Activated CD8-positive, alpha-beta memory T cell treated with anti-CD3 and anti-CD28 coated beads for 36 hours (primary cell): ENCODE results near the gene ZNF691. TPM values are rescaled to one million over a fixed set of nuclear protein-coding genes. Genes with fewer than 3 reads are reported as not detected.

Experiments used
- CTCF ChIA-PET: fragments of 350-600 bp; sonication (Branson Sonifier 250); formaldehyde crosslinking; loops from one replicate; lab custom pipeline; 2021; ENCODE audit warnings: antibody characterized with exemption; lab: Charles Lee
- POLR2A ChIA-PET: fragments of 350-600 bp; sonication (Branson Sonifier 250); formaldehyde crosslinking; loops from one replicate; lab custom pipeline; 2021; ENCODE audit warnings: antibody characterized with exemption; lab: Charles Lee
- total RNA-seq, 2 experiments: library from RNA; stranded (reverse); gene quantifications; one replicate each; pipeline ENCODE4 v1.2.3, GENCODE V29; 2021

The ZNF691 gene
- total RNA-seq, 2 experiments from 2014 or later = 12.0 to 12.2 TPM

DNA sequence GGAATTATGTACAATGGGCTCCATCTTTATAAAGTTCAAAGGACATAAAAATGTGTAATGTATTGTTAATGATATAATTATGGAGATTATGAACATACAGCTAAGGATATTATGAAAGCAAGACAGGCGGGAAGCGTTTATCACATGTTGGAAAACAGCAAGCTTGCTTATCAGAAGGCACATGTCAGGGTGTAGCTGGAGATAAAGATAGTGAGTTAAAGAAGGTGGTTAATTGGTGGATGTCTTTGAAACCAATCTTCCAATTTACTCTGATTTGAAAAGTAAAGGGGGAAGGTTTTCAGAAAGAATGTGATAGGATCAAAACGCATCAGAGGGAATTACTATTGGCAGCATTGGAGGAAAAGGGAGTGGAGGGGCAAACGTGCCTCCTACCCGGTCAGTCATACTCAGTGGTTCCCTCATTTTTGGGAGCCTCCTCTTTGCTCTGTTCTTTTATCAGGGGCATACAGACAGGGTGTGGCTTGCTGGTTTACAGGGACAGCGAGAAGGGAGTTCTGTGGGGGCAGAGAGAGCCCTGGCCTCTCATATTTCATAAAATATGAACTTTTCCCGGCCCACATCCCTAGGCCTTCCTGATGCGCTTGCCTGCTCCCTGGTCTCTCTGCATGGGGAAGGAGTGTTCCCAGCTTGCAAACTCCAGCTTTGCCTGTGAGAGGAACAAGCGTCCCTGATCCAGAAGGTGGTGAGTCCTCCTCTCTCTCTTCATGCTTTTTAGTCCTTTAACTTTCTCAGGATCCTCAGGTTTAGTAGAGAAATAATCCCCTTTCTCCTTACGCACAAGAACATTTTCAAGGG lies 21.2 kb upstream of the ZNF691 start:
- CTCF ChIA-PET = interaction anchor here (1.0 kb wide), 1 partner anchor 21 kb away, joined by 5 read pairs; the partner anchor contains the start of gene ZNF691

DNA sequence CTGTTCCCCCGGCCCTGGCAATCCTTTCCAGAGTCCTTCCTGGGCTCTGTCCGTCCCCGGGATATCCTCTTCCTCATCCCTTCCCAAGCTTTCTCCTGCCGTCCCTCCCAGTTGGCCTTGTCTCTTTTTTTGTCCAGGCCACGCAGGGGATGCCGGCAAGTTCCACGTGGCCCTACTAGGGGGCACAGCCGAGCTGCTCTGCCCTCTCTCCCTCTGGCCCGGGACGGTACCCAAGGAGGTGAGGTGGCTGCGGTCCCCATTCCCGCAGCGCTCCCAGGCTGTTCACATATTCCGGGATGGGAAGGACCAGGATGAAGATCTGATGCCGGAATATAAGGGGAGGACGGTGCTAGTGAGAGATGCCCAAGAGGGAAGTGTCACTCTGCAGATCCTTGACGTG lies 15.8 kb upstream of the ZNF691 start:
- ChIA-PET POLR2A (no interaction called here), CTCF (interaction anchor here (0.6 kb wide), 1 partner anchor 61 kb away, joined by 3 read pairs; no protein-coding TSS in a partner anchor)

More for the DNA sequence above, 21.2 kb upstream of the ZNF691 start:
- POLR2A ChIA-PET = no interaction called here

DNA sequence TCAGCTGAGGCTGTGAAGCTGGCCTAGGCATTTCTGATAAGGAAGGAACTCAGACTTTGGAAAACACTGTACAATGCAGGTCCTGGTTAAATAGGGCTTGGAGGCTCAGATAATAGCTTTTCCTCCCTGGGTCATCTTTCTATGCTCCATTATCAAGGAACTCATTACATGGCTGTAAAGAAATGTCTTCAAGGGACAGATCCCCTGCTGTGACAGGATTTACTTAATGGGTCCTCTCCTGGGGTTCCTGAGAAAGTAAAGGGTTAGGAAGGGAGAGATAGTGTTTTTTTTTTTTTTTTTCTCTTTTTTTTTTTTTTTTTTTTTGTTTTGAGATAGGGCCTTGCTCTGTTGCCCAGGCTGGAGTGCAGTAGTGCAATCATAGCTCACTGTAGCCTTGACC lies 15.1 kb upstream of the ZNF691 start:
- CTCF ChIA-PET = interaction anchor here (0.6 kb wide), 1 partner anchor 62 kb away, joined by 3 read pairs; no protein-coding TSS in a partner anchor
- POLR2A ChIA-PET = no interaction called here

DNA sequence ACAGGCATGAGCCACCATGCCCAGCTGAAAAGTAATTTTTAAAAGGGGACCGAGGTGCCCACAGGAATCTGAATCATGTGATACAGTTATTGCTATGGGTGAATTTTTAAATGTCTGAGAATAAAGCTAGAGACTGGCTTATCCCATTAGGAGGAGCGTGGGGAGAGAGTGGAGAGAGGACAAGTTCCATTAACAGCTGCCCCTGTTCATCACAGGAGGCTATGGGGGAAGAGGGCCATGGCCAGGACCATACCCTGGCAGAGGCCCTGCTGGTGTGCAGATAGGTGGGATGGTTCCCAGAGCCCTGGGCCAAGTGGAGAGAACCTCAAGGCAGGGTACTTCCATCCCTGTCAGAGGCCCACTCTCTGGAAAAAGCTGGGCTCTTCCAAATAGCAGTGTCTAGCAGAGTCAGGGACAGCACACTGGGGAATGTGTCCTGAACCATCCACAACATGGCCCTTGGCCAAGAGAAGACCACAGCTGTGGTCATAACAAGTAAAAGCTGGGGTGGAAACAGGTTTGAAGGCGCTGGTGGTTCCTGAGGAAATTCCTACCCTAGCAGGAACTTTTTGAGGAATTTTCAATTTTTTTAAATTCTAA lies 13.7 kb upstream of the ZNF691 start:
- POLR2A ChIA-PET = no interaction called here

DNA sequence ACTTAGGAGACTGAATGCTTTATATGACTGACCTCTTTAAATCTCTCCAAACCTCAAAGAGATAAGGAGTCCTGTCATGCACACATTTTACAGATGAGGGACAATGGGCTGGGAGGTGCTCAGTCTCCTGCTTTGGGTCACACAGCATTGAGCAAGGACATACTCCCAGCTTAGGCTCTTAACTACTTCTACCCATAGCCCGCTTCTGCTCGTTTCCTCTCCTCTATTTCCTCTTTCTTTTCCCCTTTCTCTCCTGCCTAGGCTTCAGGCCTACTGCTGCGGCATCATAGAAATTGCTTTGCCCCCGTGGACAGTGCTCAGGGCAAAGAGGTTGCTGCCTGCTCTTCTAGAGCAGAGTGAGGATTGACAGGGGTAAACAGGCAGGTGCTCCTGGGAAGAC lies 12.4 kb upstream of the ZNF691 start:
- ChIA-PET POLR2A (no interaction called here), CTCF (no interaction called here)

More for the DNA sequence above, 13.7 kb upstream of the ZNF691 start:
- CTCF ChIA-PET = no interaction called here

DNA sequence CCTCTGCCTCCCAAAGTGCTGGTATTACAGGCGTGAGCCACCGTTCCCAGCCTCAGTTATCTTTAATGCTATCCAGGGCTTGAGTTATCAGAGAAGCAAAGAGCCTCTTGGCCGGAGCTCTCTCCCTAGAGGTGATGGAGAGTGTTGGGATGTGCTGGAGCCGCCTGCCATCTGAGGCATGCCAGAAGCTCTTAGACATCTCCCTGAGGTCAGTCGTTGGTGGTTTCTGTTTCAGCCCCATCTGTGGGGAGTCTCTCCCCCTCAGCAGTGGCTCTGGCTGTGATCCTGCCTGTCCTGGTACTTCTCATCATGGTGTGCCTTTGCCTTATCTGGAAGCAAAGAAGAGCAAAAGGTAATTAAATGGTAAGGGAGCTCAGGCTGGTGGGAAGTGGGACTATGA lies 11.6 kb upstream of the ZNF691 start:
- POLR2A ChIA-PET = no interaction called here
- CTCF ChIA-PET = no interaction called here

DNA sequence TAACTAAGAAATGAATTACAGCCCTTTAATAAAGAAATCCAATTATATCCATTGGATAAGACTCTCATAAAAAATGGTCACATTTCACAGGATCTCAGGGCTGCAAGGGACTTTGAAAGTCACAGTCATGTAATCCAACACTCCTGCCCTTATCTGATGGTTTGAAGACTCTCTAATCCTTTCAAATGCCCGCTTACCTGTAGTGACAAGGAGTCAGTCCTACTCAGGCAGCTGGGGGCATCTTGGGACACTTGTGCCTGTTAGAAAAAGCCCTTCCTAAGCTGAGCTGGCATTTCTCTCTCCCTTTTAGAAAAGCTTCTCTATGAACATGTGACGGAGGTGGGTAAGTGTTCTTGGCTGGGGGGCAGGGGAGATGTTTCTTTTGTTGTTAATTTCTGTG lies 11.0 kb upstream of the ZNF691 start:
- POLR2A ChIA-PET = no interaction called here

DNA sequence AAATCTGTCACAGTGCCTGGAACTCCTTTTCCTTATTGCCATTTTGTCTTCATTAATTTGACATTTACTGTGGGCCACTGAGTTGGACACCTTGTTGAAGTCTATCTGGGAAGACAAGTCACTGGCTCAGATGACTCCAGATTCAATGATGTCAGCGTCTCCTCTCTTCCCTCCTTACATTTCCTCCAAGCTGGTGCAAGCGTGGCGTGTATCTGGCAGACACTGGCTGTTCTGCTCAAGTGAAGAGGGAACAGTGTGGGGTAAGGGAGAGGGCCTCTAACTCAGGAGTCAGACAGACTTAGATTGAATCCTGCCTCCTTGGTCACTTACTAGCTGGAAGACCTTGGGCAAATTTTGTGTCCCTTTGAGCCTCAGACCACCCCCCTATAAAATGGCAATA lies 8.7 kb upstream of the ZNF691 start:
- POLR2A ChIA-PET = no interaction called here
- CTCF ChIA-PET = no interaction called here

More for the DNA sequence above, 11.0 kb upstream of the ZNF691 start:
- CTCF ChIA-PET = no interaction called here

DNA sequence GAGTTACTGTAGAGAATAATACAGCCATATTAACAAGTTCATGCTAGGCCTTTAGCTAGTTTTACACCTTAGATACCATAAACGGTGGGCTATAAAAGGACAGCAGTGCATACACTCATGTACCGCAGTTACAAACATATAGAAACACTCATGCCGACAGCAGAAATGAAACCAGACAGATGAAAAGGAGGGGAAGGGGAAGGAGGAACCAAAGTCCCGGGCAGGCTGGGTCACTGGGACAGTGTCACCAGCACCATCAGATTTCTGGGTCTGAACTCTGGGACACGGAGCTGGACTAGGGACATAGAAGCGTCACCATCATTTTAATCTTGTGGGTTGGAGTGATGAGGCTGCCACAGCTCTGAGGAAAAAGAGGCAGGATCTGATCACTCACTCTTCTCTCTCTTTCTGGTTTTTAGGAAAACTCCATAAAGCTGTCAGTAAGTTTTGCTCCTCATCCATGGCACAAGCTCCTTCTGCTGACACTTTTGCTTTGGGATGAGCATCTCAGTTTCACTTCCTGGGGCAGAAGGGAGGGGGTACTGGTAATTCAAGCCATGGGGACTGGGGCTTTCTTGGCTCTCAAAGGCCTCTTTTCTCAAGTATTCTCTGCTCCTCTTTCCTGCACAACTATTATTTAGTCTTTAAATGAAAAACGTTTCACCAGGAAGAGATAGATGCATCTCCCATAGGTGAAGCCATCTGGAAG lies 7.8 kb upstream of the ZNF691 start:
- ChIA-PET POLR2A (no interaction called here), CTCF (no interaction called here)

DNA sequence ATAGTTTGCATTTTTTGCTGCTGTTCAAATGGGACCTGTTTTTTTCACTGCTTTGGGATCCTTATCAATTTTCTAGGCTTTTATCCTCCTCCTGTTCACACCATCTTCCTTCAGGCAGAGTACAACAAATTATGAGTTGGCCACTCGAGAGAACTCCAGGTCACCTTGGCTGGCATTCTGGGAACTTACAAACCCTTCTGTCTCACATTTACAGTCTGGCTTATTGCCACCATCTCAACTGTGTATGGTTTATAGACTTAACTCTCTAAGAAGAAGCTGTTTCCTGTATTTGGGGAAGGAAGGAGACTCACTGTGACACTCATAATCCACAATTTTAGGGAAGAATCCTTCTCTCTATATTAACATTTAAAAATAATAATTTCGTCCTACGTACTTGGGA lies 5.4 kb upstream of the ZNF691 start:
- POLR2A ChIA-PET = no interaction called here
- CTCF ChIA-PET = no interaction called here

DNA sequence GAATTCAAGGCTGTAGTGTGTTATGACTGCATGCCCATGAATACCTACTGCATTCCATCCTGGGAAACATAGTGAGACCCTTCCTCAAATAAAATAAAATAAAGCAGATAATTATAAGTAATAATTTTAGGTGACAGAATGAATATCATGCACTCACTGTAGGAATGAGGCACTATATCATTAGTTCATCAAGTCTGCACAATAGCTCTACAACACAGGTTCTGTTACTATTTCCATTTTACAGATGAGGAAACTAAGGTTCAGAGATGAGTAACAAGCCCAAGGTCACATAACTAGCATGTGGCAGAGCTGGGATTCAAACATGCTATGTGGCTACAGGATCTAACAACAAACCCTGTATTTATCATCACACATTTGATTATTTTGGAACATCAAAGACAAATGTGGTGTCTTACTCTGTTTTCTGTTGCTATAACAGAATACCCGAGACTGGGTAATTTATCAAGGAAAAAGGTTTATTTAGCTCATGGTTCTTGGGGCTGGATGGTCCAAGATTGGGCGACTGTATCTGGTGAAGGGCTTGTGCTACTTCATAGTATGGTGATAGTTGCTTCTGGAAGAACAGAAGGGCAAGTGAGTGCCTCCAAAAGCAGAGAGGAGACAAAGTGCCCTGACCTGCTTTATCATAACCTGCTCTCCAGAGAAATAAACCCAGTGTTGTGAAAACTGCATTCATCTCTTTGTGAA lies 4.8 kb upstream of the ZNF691 start:
- ChIA-PET POLR2A (no interaction called here), CTCF (no interaction called here)

DNA sequence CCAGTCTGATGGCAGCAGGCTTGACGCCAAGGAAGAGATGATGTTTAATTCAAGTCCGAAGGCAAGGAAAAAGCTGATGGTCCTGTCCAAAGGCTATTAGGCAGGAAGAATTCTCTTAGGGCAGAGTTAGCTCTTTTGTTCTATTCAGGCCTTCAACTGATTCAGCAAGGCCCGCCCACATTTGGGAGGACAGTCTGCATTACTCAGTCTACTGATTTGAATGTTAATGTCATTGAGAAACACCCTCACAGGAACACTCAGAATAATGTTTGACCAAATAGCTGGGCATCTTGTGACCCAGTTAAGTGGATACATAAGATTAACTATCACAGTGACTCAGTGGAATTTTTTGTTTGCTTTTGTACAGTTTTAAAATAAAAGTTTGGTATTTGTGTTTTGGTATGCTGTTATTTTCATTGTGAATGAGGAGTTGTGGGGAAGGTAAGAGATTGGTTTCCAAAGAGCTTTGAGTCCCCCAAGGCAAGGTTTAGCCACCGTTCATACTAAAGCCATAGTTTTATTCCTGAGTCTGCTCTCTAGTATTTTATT lies 1.7 kb upstream of the ZNF691 start:
- POLR2A ChIA-PET = interaction anchor here (1.1 kb wide), 1 partner anchor 78 kb away, joined by 3 read pairs; the partner anchor contains the start of gene P3H1
- CTCF ChIA-PET = no interaction called here

DNA sequence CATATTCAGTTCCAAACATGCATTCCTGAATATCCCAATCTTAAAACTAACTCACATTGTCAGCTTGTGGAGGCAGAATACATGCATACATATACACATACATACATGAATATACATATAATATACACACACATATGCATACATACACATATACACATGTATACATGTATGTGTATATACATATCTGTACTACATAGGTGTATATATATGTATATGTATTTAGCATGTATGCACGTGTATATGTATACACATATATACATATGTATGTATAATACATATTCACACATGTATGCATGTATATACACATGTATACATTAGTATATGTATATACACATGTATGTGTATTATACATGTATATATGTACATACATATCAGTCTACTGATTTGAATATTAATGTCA lies 1.2 kb upstream of the ZNF691 start:
- CTCF ChIA-PET = interaction anchor here (0.5 to 1.3 kb wide), 2 partner anchors 89 to 1494 kb away, joined by 3 to 4 read pairs; no protein-coding TSS in a partner anchor
- POLR2A ChIA-PET = interaction anchor here (1.1 kb wide), 1 partner anchor 78 kb away, joined by 3 read pairs; the partner anchor contains the start of gene P3H1

DNA sequence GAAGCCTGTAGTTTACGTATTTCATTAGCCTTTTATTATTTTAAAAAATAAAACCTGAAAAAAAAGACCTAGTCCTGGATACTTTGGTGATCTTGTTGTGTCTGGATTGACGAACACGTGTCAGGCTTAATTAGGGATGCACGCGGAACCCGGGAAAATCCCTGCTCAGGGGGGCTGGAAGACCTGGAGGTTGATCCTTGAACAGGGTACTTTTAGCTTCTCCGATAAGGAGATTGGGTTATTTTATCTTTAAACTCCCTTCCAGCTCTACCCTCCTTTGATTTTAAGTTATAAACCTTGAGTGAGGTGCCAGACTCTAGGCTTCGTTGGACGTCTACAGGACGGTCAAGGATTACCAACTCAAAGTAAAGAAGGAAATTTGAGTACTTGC lies 552 bp upstream of the ZNF691 start:
- CTCF ChIA-PET = interaction anchor here (0.6 to 1.6 kb wide), 8 partner anchors 21 to 89 kb away, joined by 3 to 6 read pairs (median 4); partner anchors contain the start of genes C1orf50 and P3H1

DNA sequence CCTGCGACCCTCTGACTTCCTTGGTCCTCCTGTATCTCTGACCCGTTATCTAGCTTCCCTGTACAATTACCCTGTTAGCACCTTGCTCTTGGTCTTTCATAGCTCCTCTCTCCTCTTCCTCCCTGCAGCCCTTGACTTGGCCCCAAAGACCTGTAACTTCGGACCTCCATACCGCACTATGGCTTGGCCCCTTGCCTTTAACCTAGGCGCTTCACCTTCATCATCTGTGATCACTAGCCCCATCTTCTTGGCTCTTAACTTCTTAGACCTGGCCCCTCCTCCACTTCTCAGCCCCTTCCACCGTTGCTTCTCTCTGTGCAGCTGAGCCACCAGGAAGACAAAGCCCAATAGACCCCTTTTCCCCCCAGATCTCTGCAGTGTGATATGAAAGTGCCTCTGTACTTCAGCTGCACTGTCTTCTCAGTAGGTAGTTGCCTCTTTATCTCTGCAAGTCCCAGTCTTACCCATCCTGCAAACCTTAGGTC lies 740 bp downstream of the ZNF691 start:
- POLR2A ChIA-PET = interaction anchor here (2.4 kb wide), 1 partner anchor 80 kb away, joined by 15 read pairs; the partner anchor contains the start of genes C1orf50 and P3H1
- CTCF ChIA-PET = interaction anchor here (1.0 to 1.6 kb wide), 6 partner anchors 27 to 226 kb away, joined by 3 to 6 read pairs (median 4); no protein-coding TSS in a partner anchor

More for the DNA sequence above, 552 bp upstream of the ZNF691 start:
- POLR2A ChIA-PET = interaction anchor here (0.5 to 2.4 kb wide), 5 partner anchors 21 to 539 kb away, joined by 3 to 15 read pairs (median 3); partner anchors contain the start of genes C1orf50, P3H1 and SLC2A1

DNA sequence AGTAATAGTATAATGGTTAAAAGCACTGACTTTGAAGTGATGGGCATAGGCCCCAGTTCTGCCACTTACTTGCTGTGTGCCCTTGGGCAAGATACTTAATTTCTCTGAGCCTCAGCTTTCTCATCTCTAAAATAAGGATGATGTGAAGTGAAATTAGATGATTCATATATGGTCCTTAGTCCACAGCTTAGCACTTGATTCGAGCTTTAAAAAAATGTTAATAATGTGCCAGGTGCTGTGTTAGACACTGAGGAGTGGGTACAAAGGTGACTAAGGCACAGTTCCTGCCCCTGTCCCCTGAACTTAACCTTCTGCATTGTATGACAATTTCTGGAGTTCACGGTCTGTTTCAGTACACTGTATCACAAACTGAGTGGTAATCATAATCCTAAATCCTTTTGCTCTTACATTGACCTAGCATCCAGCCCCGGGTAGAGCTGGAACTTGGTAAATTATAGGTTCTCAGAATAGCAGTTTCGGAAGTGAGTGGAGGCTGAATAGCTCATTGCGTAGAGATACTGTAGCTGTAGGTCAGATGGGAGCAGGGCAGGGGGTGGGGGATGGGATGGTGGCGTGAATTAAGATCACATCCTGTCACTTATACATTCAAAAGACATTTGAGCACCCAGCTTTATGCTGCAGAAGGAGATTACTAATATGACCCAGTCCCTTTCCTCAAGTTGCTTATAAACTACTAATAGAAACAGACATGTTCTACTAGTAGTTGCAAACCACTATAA lies 1.5 kb downstream of the ZNF691 start:
- ChIA-PET POLR2A (interaction anchor here (0.5 to 2.4 kb wide), 3 partner anchors 81 to 109 kb away, joined by 3 to 15 read pairs (median 3); partner anchors contain the start of genes C1orf50 and P3H1), CTCF (interaction anchor here (0.9 to 1.4 kb wide), 3 partner anchors 77 to 226 kb away, joined by 3 to 5 read pairs (median 5); no protein-coding TSS in a partner anchor)
